SW 1271 (cell line): ENCODE measurements around the gene TEDC1.
"Not testable (repeated sequence)": the region's sequence is repeated elsewhere in the genome, so short reads cannot be mapped to it uniquely, and the experiment has no call there.

Source experiments
- DNase-seq, 2 experiments: peaks; one replicate each; lab custom pipeline; 2025; lab: John Stamatoyannopoulos, UW

The TEDC1 gene

GRCh38 chr14:105537580-105538474 is 46.8 kb downstream of the TEDC1 start:
- peak in 1 of 2 experiments; percentile 7 for DNase-seq

GRCh38 chr14:105538481-105539049 is 47.5 kb downstream of the TEDC1 start:
- DNase-seq: no peak

GRCh38 chr14:105540811-105541210 is 49.8 kb downstream of the TEDC1 start:
- no peak for DNase-seq

GRCh38 chr14:105541218-105541875 is 50.3 kb downstream of the TEDC1 start:
- no peak for DNase-seq

- not testable (repeated sequence) for DNase-seq
These were observed 54.6 kb downstream of the TEDC1 start for GRCh38 chr14:105545676-105546075.

- DNase-seq: not testable (repeated sequence)
These were observed 55.4 kb downstream of the TEDC1 start for GRCh38 chr14:105546410-105546809.

- DNase-seq: not testable (repeated sequence)
These were observed 56.0 kb downstream of the TEDC1 start for GRCh38 chr14:105547072-105547471.

GRCh38 chr14:105547741-105548169 is 56.7 kb downstream of the TEDC1 start:
- no peak for DNase-seq
